ENCODE results near the gene B4GALT2.

B4GALT2 gene

GRCh38 chr1:43984855-43985254 lies 5.8 kb downstream of the B4GALT2 start:
- no peak for DNase-seq (ENCODE audit: low read depth, low spot score)

DNA sequence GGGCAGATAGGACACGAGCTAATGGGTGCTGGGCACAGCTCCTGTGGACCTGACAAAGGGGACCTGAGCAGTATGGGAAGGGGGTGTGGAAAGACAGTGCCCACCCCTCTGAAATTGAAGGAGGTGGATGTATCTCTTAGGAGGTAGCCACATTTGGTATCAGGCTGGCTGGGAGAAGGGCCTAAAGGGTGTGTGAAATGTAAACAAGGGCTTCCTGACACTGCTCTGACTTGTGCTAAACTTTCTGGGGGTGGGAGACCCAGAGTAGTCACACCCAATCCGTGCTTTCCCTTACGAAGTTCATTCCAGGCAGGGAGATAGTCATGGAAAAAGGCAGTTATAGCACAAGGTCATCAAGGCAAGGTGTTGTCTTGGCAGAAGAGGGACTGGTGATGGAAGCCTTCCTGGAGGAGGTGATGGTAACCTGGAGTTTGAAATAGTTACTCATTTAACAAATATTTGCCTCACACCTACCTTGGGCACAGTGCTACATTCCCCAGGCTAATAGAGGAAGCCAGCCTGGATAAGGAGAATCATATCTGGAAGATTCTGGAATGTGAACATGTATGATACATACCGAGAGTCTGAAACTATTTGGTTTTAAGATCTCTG lies 7.1 kb downstream of the B4GALT2 start:
- DNase-seq (ENCODE audit: low read depth, low spot score) = no peak

DNA sequence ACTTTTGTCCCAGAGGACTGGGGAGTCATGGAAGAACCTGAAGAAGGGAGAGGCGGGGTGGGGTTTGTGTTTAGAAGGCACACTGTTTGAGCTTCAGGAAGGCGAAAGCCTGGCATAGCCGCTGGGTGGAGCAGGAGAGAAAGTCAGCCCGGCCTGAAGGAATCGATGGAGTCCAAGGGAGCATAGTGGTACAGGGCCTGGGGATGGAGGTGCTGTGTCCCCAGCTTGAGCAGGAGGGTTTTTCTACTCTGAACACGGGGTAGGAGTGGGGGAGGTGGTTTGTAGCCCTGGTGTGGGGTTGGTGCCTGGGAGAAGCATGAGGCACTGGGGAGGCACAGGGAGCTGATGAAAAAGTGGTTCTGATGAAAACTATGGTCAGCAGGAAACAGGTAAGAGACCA lies 7.7 kb downstream of the B4GALT2 start:
- no peak for DNase-seq (ENCODE audit: low read depth, low spot score)

DNA sequence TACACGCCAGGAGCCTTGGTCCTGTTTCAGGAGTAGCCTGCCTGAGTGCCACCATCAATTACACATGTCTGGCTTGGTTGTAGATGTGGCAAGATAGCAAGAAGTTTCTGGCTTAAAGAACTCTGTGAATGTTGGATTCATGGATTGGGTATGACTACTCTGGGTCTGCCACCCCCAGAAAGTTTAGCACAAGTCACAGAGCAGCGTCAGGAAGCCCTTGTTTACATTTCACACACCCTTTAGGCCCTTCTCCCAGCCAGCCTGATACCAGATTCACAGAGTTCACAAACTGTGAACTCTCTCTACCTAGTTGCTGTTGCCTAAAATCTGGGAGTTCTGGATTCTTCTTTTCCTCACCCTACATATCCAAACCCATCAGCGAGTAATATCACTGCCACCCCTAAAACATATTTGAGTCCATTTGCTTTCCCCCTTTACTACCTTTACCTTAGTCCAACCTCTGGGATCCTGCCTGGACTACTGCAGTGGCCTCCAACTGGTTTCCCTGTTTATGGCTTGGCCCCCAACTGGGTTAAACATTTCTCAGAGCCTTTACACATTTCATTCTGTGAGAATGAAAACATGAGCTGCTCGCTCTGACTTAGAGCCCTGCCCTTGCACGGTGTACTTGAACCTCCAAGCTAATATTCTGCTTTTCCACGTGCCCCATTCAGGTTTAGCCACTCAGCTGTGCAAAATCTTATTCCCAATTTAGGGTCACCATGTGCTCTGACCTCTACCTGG lies 8.3 kb downstream of the B4GALT2 start:
- DNase-seq (ENCODE audit: low read depth, low spot score) = no peak

DNA sequence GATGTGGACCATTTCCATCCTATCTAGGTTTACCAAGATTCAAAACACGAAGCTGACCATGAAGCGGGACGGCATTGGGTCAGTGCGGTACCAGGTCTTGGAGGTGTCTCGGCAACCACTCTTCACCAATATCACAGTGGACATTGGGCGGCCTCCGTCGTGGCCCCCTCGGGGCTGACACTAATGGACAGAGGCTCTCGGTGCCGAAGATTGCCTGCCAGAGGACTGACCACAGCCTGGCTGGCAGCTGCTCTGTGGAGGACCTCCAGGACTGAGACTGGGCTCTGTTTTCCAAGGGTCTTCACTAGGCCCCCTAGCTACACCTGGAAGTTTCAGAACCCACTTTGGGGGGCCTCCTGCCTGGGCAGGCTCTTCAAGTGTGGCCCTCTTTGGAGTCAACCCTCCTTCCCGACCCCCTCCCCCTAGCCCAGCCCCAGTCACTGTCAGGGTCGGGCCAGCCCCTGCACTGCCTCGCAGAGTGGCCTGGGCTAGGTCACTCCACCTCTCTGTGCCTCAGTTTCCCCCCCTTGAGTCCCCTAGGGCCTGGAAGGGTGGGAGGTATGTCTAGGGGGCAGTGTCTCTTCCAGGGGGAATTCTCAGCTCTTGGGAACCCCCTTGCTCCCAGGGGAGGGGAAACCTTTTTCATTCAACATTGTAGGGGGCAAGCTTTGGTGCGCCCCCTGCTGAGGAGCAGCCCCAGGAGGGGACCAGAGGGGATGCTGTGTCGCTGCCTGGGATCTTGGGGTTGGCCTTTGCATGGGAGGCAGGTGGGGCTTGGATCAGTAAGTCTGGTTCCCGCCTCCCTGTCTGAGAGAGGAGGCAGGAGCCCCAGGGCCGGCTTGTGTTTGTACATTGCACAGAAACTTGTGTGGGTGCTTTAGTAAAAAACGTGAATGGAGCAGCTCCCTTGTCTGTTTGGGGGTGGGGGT lies 11.5 kb downstream of the B4GALT2 start:
- no peak for DNase-seq (ENCODE audit: low read depth, low spot score)

DNA sequence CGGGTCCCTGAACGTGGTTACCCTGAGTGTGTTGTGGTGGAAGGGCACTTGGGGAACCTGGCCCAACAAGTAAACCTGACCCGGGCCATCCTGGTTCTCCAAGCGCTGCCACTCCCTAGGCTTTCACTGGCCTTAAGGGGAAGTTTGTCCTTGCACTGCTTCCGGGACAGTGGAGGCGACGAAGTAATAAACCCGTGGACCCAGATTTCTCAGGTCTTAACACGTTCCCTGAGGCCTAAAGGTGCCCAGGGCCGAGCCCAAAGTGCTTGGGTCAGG lies 12.1 kb downstream of the B4GALT2 start:
- DNase-seq (ENCODE audit: low read depth, low spot score) = peak; percentile 72

DNA sequence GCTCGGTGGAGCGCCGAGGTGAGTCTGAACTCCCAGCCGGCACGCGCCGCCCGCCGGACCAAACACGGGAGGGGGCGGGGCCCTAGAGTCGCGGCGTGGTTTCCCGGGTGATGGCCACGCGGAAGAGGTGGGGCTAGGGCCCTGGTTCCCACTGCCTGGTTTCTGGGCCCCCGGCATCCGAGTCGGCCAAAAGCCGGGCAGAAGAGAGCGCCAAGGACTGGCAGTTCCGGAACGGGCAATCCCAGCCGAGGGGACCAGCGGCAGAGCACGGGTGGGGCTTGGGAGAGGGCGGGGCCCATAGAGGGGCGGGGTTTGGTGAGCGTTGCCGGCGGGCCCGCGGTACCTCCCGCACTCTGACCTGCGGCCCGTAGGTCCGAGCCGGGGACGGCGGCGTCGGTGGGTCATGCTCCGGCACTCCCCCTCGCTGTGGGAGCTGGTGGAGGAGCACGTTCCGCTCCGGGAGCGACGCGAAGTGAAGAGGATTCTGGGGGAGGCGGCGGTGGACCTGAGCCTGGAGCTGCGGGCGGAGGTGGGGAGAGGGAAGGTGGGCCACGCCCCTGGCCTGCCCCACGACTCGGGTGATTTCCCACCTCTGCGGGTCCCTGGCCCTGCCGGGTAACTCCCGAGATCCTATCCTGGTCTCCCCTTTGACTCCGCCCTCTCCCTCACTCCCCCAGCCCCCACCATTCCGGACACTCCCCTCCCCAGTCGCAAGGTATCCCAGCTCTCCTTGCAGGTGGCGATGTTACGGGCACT lies 12.6 kb downstream of the B4GALT2 start, which contains the start of gene CCDC24:
Gene CCDC24, plus strand, starts transcription at position 124 of the 756 bp plus-strand sequence. Its CDS starts 280 bp downstream, at position 404.
- DNase-seq (ENCODE audit: low read depth, low spot score) = peak; percentile 75

DNA sequence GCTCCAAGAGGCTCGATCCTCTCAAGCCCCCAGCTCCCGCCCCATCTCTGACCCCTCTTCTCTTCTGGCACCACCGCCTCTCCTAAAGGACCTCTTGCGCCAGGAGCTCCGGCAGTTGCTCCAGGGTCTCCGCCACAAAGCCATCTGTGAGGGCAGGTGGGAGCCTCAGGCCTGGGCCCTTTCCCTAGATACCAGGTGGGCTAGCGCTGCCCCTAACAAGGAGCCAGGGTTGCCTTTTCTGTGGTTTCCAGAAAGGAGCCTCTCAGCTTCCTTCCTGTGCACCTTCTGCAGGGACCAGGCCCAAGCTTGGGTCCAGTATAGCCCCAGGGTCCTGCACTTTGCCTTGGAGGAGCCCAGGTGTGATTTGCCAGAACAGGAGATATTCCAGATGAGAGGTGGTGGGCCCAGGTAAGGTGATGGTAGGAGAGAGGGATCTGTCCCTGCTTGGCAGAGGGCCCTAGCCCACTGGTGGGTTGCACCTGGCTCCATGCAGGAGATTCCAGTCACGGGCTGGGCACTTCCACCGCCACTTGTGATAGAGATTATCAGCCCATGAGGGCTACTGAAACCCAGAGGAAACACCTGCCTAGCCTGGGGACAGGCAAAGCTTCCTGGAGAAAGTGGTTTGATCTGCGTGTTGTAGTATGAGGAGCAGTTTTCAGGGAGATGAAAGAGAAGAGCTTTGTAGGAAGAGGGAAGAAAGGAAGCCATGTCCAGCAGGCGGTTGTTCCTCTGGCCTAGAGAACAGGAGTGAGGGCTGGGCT lies 13.4 kb downstream of the B4GALT2 start:
- no peak for DNase-seq (ENCODE audit: low read depth, low spot score)

GRCh38 chr1:43993206-43993914 lies 14.3 kb downstream of the B4GALT2 start:
- no peak for DNase-seq (ENCODE audit: low read depth, low spot score)

GRCh38 chr1:43994071-43994470 lies 15.1 kb downstream of the B4GALT2 start:
- no peak for DNase-seq (ENCODE audit: low read depth, low spot score)

- peak; percentile 80 for DNase-seq (ENCODE audit: low read depth, low spot score)
Observed at GRCh38 chr1:43994794-43995790, 16.1 kb downstream of the B4GALT2 start.

GRCh38 chr1:43995984-43996732 lies 17.1 kb downstream of the B4GALT2 start:
- DNase-seq (ENCODE audit: low read depth, low spot score) = no peak

- no peak for DNase-seq (ENCODE audit: low read depth, low spot score)
Observed at GRCh38 chr1:43996733-43997115, 17.7 kb downstream of the B4GALT2 start.

DNA sequence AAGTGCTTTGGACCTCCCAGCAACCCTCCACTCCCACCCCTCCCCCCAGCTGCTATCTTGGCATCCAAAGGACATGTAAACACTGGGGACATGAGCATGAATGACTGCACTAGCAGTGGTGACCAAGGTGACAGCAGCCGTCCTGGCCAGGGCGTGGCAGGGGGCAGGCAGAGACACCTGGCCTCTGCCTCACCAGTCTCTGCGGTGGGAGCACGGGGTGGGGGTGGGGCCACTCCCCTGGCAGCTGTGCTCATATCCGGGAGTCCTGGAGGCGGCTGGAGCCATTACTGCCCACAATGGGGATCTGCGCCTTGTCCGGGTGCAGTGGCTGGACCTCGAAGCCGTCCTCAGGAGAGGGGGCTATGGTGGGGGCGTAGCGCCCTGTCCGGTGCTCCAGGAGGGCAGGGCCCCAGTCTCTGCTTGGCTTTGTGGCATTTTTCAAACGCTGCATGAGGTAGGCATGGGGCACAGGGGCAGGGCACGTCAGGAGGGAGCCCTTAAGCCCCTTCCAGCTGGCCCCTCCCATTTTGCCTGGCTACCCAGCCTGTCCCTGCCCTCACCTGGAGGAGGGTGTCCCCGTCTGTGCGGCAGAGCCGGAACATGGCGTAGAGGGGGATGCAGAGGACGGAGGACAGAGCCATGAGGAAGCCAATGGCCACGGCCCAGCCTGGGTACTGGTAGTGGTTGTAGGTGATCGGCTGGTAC lies 18.4 kb downstream of the B4GALT2 start:
- no peak for DNase-seq (ENCODE audit: low read depth, low spot score)

DNA sequence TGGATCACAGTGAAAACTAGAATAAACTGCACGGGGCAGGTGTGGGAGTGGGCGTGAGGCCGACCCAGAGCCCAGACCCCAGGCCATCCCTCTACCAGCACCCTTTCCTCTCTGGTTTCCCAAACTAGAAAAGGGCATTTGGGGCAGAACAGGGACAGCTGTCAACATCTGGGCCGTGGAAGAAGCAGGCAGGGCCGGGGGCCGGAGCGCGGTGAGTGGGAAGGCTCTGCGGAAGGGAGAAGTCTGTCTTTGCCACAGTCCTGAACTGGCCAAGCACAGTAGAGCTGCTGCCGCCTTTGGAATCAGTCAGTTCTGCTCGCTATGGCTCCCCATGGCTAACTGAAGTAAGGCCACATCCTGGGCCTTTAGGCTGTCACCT lies 19.0 kb downstream of the B4GALT2 start:
- DNase-seq (ENCODE audit: low read depth, low spot score) = no peak

GRCh38 chr1:43999455-43999854 lies 20.4 kb downstream of the B4GALT2 start:
- no peak for DNase-seq (ENCODE audit: low read depth, low spot score)

DNA sequence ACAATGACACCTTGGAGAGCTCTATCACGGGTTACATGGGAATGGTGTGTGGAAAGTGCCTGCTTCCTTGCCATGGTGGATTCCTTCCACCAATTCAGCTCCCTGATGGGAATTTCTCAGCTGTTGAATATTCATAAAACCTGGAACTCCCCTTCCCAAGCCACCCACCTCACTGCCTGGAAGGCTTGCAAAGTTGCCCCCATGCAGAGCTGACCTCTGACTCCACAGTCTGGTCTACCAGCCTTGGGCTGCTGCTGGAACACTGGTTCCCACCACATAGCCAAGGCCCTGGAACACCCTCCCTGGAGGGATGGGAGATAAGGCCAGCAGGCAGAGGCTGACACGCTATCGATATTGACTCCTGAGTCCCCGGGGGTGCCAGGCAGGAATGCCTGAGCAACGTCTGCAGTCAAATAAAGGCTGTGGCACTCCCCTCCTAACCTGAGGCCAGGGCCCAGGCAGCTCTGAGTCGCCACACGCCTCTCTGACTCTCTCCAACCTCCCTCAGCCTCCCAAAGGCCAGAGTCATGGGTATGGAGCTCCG lies 21.2 kb downstream of the B4GALT2 start:
- DNase-seq (ENCODE audit: low read depth, low spot score) = no peak

DNA sequence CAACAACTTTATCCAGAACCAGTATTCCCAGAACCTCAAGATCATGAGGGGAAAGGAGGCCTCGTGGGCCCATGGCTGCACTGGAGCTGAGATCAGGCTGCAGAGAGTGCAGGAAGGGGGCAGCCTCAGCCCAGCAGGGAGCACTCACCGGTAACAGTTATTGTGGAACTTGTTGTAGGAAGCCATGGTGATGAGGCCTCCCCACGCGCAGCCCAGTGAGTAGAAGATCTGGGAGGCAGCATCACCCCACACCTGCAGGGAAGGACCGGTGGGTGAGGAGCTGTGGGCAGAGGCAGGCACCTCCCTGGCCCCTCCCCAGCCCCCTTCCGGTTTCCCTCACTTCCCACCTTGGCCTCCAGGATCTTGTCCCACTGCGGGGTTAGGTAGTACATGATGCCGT lies 23.2 kb downstream of the B4GALT2 start:
- DNase-seq (ENCODE audit: low read depth, low spot score) = no peak

Measured in ELF-1 (cell line).